Psoas muscle (tissue), 8 donors: ENCODE measurements around the gene CATSPER3. TPM values are rescaled to one million over a fixed set of nuclear protein-coding genes. Genes with fewer than 3 reads are reported as not detected.
A peak's percentile ranks its signal among the peaks of the same experiment; 100 is the strongest.

Source experiments
- ATAC-seq, 4 donors: fragments of 200-7000 bp; cut with Tn5 transposase; one replicate each; pipeline ENCODE4 v1.9.1; 2020; ENCODE audit warnings: moderate library complexity in 3 of 4, mild to moderate bottlenecking in 2 of 4
- DNase-seq, 2 donors: peaks; one replicate each; pipeline ENCODE4 v3.0.0-alpha.2; 2020
- H3K27ac ChIP-seq: fragments of 200-600 bp; one replicate; pipeline ENCODE4 v1.8.0; 2022
- H3K27me3 ChIP-seq, 3 donors: fragments of 200-600 bp in 1 of 3; one replicate each; pipeline versions ENCODE4 v1.6.1 to v1.8.0; 2013 to 2022; ENCODE audit warnings: low read length in 2 of 3, mild to moderate bottlenecking in 2 of 3, moderate library complexity in 1 of 3; ENCODE audit not compliant: insufficient read depth in 3 of 3
- H3K36me3 ChIP-seq, 2 donors: fragments of 200-600 bp in 1 of 2; one replicate each; pipeline versions ENCODE4 v1.6.1 to v1.8.0; 2013 to 2022; ENCODE audit warnings: low read depth in 1 of 2, mild to moderate bottlenecking in 1 of 2, moderate library complexity in 1 of 2; ENCODE audit not compliant: insufficient read depth in 1 of 2
- H3K4me1 ChIP-seq: fragments of 200-600 bp; one replicate; pipeline ENCODE4 v1.8.0; 2022
- H3K4me3 ChIP-seq: fragments of 200-600 bp; one replicate; pipeline ENCODE4 v1.8.0; 2022; ENCODE audit warnings: mild to moderate bottlenecking
- H3K9me3 ChIP-seq: fragments of 200-600 bp; one replicate; pipeline ENCODE4 v1.8.0; 2022
- CTCF ChIP-seq: fragments of 200-600 bp; IDR thresholded peaks from one replicate; pipeline ENCODE4 v1.8.0; 2022; ENCODE audit warnings: antibody characterized with exemption
- WGBS, 3 donors: extraction: QIAGEN DNeasy Blood & Tissue Kit; methylation state at CpG; one replicate each; pipeline versions ENCODE4 v1.1.6 to v1.1.7; 2013; 5-methylcytosine and 5-hydroxymethylcytosine counted together
- intact Hi-C, 2 donors: fragments of 100-400 bp; cut with DNase I; formaldehyde crosslinking; loops; one replicate each; pipeline versions ENCODE4 v1.11.0 to v1.14.2; 2022
- polyA plus RNA-seq, 3 donors: library from polyadenylated mRNA; stranded (reverse); fragments of 200-250 nt; gene quantifications; one replicate each; pipeline ENCODE4 v1.2.3, GENCODE V29; 2013
- total RNA-seq, 4 donors: library from RNA; stranded (reverse); fragmentation: NEBNext Ultra II Directional in 2 of 4; extraction: Animal tissue kit (Norgen Biotek cat#: 25700) in 2 of 4; gene quantifications; one replicate each; pipeline versions ENCODE4 v1.2.1 to v1.2.4, GENCODE V29; 2021 to 2023
- donor health status: healthy with polysubstance abuse.
- donor health status: DM: no; HTN: no; CAD: no; lungs with moderate emphysema.
- donor health status: Bipolar disorder and iron deficiency.
- donor health status: healthy.
- donor health status: DM: yes; HTN: yes; CAD: no.
- donor health status: DM: no; HTN: no; CAD: no.
- donor health status: DM: no; HTN: no; CAD: no.
- donor health status: DM: yes; HTN: yes; CAD: no.

The CATSPER3 gene
- total and polyA plus RNA-seq, 7 donors = 0.73 to 1.8 (median 1.4) TPM

- Histone ChIP-seq H3K36me3 (no peaks in the 10 kb centered on the region), H3K4me1 (no peaks in the 10 kb centered on the region), H3K4me3 (no peak overlapping the region), H3K9me3 (peaks cover 10% of the 10 kb centered on the region), H3K27me3 (no peaks in the 10 kb centered on the region), H3K27ac (no peak overlapping the region)
- ATAC-seq (peak in 1 of 4 donors; percentile 41), DNase-seq (no peak)
- intact Hi-C loops = no loop called here
- no peak for TF ChIP-seq CTCF
- 34 to 42% (median 34%) methylated on average over 2 of the region's 2 CpGs for WGBS, 3 donors
These were observed 7.5 kb downstream of the CATSPER3 start for GRCh38 chr5:134975078-134975715.

- ATAC-seq (no peak), DNase-seq (no peak)
- Histone ChIP-seq H3K27me3 (no peaks in the 10 kb centered on the region), H3K36me3 (no peaks in the 10 kb centered on the region), H3K9me3 (peaks cover 10% of the 10 kb centered on the region), H3K4me3 (no peak overlapping the region), H3K27ac (no peak overlapping the region), H3K4me1 (no peaks in the 10 kb centered on the region)
- TF ChIP-seq CTCF = no peak
- intact Hi-C loops = no loop called here
These were observed 8.1 kb downstream of the CATSPER3 start for GRCh38 chr5:134975843-134976242.

GRCh38 chr5:134976841-134977240 lies 9.1 kb downstream of the CATSPER3 start:
- Histone ChIP-seq H3K9me3 (peaks cover 18% of the 10 kb centered on the region), H3K4me1 (no peaks in the 10 kb centered on the region), H3K36me3 (no peaks in the 10 kb centered on the region), H3K27me3 (no peaks in the 10 kb centered on the region), H3K27ac (no peak overlapping the region), H3K4me3 (no peak overlapping the region)
- 88 to 97% (median 95%) methylated on average over 1 of the region's 1 CpG for WGBS, 3 donors
- no peak for TF ChIP-seq CTCF
- ATAC-seq = no peak
- no peak for DNase-seq
- intact Hi-C loops = no loop called here

- Histone ChIP-seq H3K36me3 (no peaks in the 10 kb centered on the region), H3K27ac (no peak overlapping the region), H3K4me1 (no peaks in the 10 kb centered on the region), H3K4me3 (no peak overlapping the region), H3K9me3 (peaks cover 37% of the 10 kb centered on the region), H3K27me3 (no peaks in the 10 kb centered on the region)
- 90 to 95% (median 94%) methylated on average over 3 of the region's 3 CpGs for WGBS, 3 donors
- ATAC-seq (no peak), DNase-seq (no peak)
- intact Hi-C loops = no loop called here
- no peak for TF ChIP-seq CTCF
These were observed 11.7 kb downstream of the CATSPER3 start for GRCh38 chr5:134979416-134979815.

GRCh38 chr5:134982230-134982629 lies 14.5 kb downstream of the CATSPER3 start:
- H3K27ac ChIP-seq = no peak overlapping the region
- 95 to 100% (median 95%) methylated on average over 1 of the region's 1 CpG for WGBS, 3 donors
- no peaks in the 10 kb centered on the region for H3K4me1 ChIP-seq
- H3K36me3 ChIP-seq = no peaks in the 10 kb centered on the region
- intact Hi-C loops = no loop called here
- H3K4me3 ChIP-seq = no peak overlapping the region
- no peak for TF ChIP-seq CTCF
- H3K9me3 ChIP-seq = peaks cover 37% of the 10 kb centered on the region
- no peak for ATAC-seq
- no peak for DNase-seq
- H3K27me3 ChIP-seq = no peaks in the 10 kb centered on the region
